Gastrocnemius medialis (tissue), 4 donors: ENCODE results near the gene MAPK8.

Experiments
- CTCF ChIP-seq, 5 experiments: fragments of 450-650 bp in 3 of 5; fragments of 200-600 bp in 2 of 5; sonication (generic) in 2 of 5; IDR thresholded peaks in 4 of 5; conservative IDR thresholded peaks in 1 of 5; 1 replicate in 4 of 5; 2 replicates in 1 of 5; pipeline ENCODE4 v1.5.1; 2016 to 2019; ENCODE audit warnings: antibody characterized with exemption in 5 of 5, mild to moderate bottlenecking in 3 of 5, moderate library complexity in 3 of 5
- POLR2A ChIP-seq, 2 donors: fragments of 450-650 bp; IDR thresholded peaks; one replicate each; pipeline ENCODE4 v1.6.1; 2017; ENCODE audit warnings: antibody characterized with exemption in 2 of 2, mild to moderate bottlenecking in 2 of 2, moderate library complexity in 2 of 2

- TF ChIP-seq CTCF (IDR thresholded peaks at IDR 0.05 in 4 of 5, conservative IDR thresholded peaks at IDR 0.05 in 1 of 5): peak in 1 of 5 experiments; percentile 31
- TF ChIP-seq POLR2A (IDR thresholded peaks at IDR 0.05): no peak
Observed at GRCh38 chr10:48309711-48310226, 3.3 kb downstream of the MAPK8 start.
